Breast epithelium (tissue), 4 donors: ENCODE data around the gene ANKRD65. TPM values are rescaled to one million over a fixed set of nuclear protein-coding genes. Genes with fewer than 3 reads are reported as not detected.

Experiments used
- DNase-seq, 2 donors: peaks; one replicate each; pipeline ENCODE4 v3.0.0-alpha.2; 2019; ENCODE audit warnings: low spot score in 2 of 2
- H3K27ac ChIP-seq, 2 donors: fragments of 200-600 bp; sonication (generic) in 1 of 2; one replicate each; pipeline ENCODE4 v1.5.1; 2016 to 2019; ENCODE audit warnings: mild to moderate bottlenecking in 1 of 2
- H3K27me3 ChIP-seq, 2 donors: fragments of 200-600 bp; sonication (generic) in 1 of 2; one replicate each; pipeline versions ENCODE4 v1.5.1 to v1.6.0; 2017 to 2019; ENCODE audit warnings: control low read depth in 1 of 2, mild to moderate bottlenecking in 1 of 2
- H3K36me3 ChIP-seq: fragments of 200-600 bp; one replicate; pipeline ENCODE4 v1.5.1; 2019
- H3K4me1 ChIP-seq, 2 donors: fragments of 200-600 bp; sonication (generic); one replicate each; pipeline ENCODE4 v1.5.1; 2016 to 2019; ENCODE audit warnings: control low read depth in 1 of 2
- H3K4me3 ChIP-seq, 3 donors: fragments of 200-600 bp; sonication (generic); 1 replicate in 2 of 3; 2 replicates in 1 of 3; pipeline ENCODE4 v1.5.1; 2016 to 2019; ENCODE audit warnings: mild to moderate bottlenecking in 3 of 3, moderate library complexity in 2 of 3
- H3K9me3 ChIP-seq, 2 donors: fragments of 200-600 bp; sonication (generic) in 1 of 2; one replicate each; pipeline ENCODE4 v1.5.1; 2016 to 2019; ENCODE audit warnings: control low read depth in 1 of 2
- POLR2A ChIP-seq: fragments of 450-650 bp; IDR thresholded peaks from one replicate; pipeline ENCODE4 v1.6.1; 2016; ENCODE audit warnings: antibody characterized with exemption, mild to moderate bottlenecking, moderate library complexity
- POLR2AphosphoS5 ChIP-seq, 3 donors: sonication (generic); formaldehyde crosslinking; IDR thresholded peaks; one replicate each; pipeline ENCODE4 v1.6.1; 2017; ENCODE audit warnings: antibody characterized with exemption in 3 of 3
- intact Hi-C: fragments of 100-400 bp; cut with DNase I; formaldehyde crosslinking; loops from one replicate; pipeline ENCODE4 v1.15.1; 2023; ENCODE audit warnings: low total_unique reads
- total RNA-seq, 3 donors: library from RNA; depleted of rRNA; stranded (reverse); fragments of >200 nt; gene quantifications; one replicate each; pipeline ENCODE4 v1.1.0, GENCODE V29; 2016
- TF ChIP-seq, protein P1 (sequence below), 3 donors: fragments of 450-650 bp; IDR thresholded peaks; one replicate each; pipeline ENCODE4 v1.5.1; 2016 to 2017; ENCODE audit warnings: antibody characterized with exemption in 3 of 3, mild to moderate bottlenecking in 3 of 3, moderate library complexity in 3 of 3

The ANKRD65 gene
- total RNA-seq, 3 donors from 2014 or later: 10.2 to 16.0 (median 12.2) TPM

DNA sequence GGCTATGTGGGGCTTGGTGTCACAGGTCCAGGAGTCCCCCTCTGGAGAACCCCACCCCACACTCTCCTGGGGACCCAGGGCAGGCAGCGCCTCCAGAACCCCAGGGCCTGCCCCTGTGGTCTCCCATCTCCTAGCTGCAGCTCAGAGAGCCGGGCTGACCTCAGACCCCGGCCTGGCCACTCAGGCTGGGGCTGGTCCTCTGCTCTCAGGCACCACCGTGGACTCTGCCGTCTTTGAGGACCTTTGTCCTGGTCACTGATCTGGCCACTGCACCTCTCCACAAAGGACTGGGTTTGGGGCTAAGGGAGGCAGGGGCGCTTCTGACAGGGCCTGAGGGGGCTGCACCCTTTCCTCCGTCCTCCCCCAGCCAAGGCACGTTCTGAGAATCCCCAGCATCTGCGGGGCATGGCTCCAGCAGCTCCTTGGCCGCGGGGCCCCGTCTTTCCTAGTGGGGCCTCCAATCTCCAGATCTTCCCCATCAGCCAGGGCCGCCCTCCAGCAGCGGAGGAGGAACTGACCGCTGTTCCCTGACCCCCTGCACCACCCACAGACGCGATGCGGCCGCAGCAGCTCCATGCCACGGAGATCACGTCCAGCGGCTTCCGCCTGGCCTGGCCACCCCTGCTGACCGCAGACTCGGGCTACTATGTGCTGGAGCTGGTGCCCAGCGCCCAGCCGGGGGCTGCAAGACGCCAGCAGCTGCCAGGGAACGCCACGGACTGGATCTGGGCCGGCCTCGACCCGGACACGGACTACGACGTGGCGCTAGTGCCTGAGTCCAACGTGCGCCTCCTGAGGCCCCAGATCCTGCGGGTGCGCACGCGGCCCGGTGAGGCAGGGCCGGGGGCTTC is 17.7 kb upstream of the ANKRD65 start:
- H3K27ac ChIP-seq: no peak overlapping the region
- no peaks in the 10 kb centered on the region for H3K9me3 ChIP-seq
- TF ChIP-seq POLR2A: no peak
- no peak for TF ChIP-seq POLR2AphosphoS5 (IDR thresholded peaks at IDR 0.05)
- TF ChIP-seq, protein P1, sequence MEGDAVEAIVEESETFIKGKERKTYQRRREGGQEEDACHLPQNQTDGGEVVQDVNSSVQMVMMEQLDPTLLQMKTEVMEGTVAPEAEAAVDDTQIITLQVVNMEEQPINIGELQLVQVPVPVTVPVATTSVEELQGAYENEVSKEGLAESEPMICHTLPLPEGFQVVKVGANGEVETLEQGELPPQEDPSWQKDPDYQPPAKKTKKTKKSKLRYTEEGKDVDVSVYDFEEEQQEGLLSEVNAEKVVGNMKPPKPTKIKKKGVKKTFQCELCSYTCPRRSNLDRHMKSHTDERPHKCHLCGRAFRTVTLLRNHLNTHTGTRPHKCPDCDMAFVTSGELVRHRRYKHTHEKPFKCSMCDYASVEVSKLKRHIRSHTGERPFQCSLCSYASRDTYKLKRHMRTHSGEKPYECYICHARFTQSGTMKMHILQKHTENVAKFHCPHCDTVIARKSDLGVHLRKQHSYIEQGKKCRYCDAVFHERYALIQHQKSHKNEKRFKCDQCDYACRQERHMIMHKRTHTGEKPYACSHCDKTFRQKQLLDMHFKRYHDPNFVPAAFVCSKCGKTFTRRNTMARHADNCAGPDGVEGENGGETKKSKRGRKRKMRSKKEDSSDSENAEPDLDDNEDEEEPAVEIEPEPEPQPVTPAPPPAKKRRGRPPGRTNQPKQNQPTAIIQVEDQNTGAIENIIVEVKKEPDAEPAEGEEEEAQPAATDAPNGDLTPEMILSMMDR (IDR thresholded peaks at IDR 0.05): no peak
- intact Hi-C loops: no loop called here
- H3K36me3 ChIP-seq: no peaks in the 10 kb centered on the region
- H3K4me1 ChIP-seq: peaks cover 14 to 32% of the 10 kb centered on the region in 2 donors
- H3K27me3 ChIP-seq: no peaks in the 10 kb centered on the region
- DNase-seq: no peak
- no peak overlapping the region for H3K4me3 ChIP-seq

DNA sequence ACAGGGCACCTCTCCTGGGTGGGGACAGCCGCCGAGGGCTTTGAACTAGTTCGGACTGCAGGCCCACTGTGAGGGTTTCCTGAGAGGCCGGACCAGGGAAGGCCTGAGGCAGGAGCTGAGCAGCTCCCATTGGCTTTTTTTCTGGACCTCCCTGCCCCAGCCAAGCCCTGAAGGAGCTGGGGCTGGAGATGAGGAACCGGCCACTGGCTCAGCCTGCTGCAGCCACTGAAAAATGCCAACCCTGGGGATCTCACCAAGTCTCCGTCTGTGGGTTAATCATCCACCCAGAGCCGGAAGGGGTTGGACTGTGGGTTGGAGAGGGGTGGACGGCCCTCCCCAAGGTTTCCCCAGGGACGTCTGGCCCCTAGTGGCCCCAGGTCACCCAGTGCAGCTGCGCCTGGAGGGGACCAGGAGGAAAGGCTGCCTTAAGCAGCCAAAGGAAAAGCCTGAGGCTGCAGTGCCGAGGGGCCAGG is 16.9 kb upstream of the ANKRD65 start:
- no peak for DNase-seq
- intact Hi-C loops: no loop called here
- H3K4me1 ChIP-seq: peaks cover 18 to 38% of the 10 kb centered on the region in 2 donors
- H3K27ac ChIP-seq: no peak overlapping the region
- H3K4me3 ChIP-seq: no peak overlapping the region
- no peaks in the 10 kb centered on the region for H3K9me3 ChIP-seq
- H3K27me3 ChIP-seq: no peaks in the 10 kb centered on the region
- TF ChIP-seq, protein P1 (IDR thresholded peaks at IDR 0.05): no peak
- no peak for TF ChIP-seq POLR2A
- no peak for TF ChIP-seq POLR2AphosphoS5 (IDR thresholded peaks at IDR 0.05)
- H3K36me3 ChIP-seq: no peaks in the 10 kb centered on the region

DNA sequence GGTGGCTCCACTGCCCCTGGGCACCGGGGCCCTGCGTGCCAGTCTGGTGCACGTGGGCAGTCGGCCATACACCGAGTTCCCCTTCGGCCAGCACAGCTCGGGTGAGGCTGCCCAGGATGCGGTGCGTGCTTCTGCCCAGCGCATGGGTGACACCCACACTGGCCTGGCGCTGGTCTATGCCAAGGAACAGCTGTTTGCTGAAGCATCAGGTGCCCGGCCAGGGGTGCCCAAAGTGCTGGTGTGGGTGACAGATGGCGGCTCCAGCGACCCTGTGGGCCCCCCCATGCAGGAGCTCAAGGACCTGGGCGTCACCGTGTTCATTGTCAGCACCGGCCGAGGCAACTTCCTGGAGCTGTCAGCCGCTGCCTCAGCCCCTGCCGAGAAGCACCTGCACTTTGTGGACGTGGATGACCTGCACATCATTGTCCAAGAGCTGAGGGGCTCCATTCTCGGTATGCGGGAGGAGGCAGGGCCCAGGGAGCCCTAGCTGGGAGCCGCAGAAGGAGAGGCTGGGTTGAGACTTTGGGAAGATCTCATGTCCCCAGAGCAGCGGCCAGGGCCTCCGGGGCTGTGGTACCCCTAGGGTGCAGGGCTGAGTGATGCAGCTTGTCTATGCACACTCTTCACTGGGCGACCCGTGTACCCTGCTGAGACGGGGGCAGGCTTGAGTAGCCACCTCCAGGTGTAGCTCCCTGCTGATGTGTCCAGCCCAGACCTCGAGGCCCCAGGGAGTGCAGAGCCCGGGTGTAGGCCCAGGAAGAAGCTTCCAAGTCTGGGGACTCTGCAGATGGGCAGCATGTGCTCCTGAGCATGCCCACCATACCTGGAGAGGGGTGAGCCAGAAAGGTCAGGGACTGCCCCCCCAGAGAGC is 16.2 kb upstream of the ANKRD65 start:
- Histone ChIP-seq H3K27ac (no peak overlapping the region), H3K4me3 (peak overlapping the region; percentile 48 to 86 (median 63)), H3K4me1 (peaks cover 20 to 45% of the 10 kb centered on the region in 2 donors), H3K9me3 (no peaks in the 10 kb centered on the region), H3K36me3 (no peaks in the 10 kb centered on the region), H3K27me3 (no peaks in the 10 kb centered on the region)
- TF ChIP-seq, protein P1 (IDR thresholded peaks at IDR 0.05): no peak
- TF ChIP-seq POLR2A (no peak), POLR2AphosphoS5 (IDR thresholded peaks at IDR 0.05) (no peak)
- no peak for DNase-seq
- intact Hi-C loops: no loop called here

DNA sequence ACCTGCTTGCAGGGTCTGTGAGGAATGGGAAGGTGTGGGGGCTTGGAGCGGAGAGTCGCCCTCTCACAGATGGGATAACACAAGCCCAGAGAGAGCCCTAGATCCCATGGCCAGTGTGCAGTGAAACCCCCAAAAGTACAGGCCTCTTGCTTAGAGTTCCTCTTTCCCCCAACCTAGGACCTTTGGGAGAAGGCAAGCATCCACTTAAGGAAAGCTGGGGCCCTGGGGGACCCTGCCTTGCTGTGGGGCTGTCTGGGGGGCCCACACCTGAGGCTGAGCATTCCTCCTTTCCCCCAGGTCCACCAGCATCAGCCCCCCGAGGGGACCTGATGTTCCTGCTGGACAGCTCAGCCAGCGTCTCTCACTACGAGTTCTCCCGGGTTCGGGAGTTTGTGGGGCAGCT is 15.6 kb upstream of the ANKRD65 start:
- TF ChIP-seq POLR2A (no peak), POLR2AphosphoS5 (IDR thresholded peaks at IDR 0.05) (no peak)
- TF ChIP-seq, protein P1 (IDR thresholded peaks at IDR 0.05): no peak
- peaks cover 27 to 51% of the 10 kb centered on the region in 2 donors for H3K4me1 ChIP-seq
- no peaks in the 10 kb centered on the region for H3K36me3 ChIP-seq
- no peaks in the 10 kb centered on the region for H3K27me3 ChIP-seq
- H3K9me3 ChIP-seq: no peaks in the 10 kb centered on the region
- peak overlapping the region; percentile 48 to 86 (median 63) for H3K4me3 ChIP-seq
- DNase-seq: no peak
- intact Hi-C loops: no loop called here
- H3K27ac ChIP-seq: peak overlapping the region in 1 of 2 donors; percentile 99
